NCI-H345 treated with DMSO at 0.1 percent for 48 hours (cell line): Measurements from ENCODE around the gene AFG1L.
"Not testable (repeated sequence)": the region's sequence is repeated elsewhere in the genome, so short reads cannot be mapped to it uniquely, and the experiment has no call there.

Experiments
- DNase-seq: peaks from one replicate; lab custom pipeline; 2025; ENCODE audit not compliant: unreplicated experiment; lab: John Stamatoyannopoulos, UW

Gene AFG1L

DNA sequence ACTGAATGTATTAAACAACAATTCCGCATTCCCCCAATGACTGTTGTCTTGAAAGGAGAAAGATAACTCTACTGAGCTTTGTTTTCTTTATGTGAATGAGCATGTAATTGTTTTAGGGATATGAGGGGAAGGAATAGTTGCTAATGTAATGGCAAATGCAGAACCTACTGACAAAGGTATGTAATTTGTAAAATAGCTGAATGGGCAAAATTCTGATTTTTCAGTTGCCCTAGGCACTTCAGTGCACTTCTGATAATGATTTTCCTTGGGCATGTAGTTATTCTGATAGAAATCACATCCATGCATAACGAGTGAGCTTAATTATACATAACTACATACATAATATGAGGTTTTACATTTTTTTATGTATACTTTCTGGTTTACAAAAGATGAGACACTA, 212.5 kb downstream of the AFG1L start:
- no peak for DNase-seq

- DNase-seq, result no peak
These were observed 215.8 kb downstream of the AFG1L start for GRCh38 chr6:108510461-108511319.

GRCh38 chr6:108518714-108519576, 224.1 kb downstream of the AFG1L start:
- no peak for DNase-seq

GRCh38 chr6:108521616-108522107, 226.8 kb downstream of the AFG1L start:
- DNase-seq, result no peak

DNA sequence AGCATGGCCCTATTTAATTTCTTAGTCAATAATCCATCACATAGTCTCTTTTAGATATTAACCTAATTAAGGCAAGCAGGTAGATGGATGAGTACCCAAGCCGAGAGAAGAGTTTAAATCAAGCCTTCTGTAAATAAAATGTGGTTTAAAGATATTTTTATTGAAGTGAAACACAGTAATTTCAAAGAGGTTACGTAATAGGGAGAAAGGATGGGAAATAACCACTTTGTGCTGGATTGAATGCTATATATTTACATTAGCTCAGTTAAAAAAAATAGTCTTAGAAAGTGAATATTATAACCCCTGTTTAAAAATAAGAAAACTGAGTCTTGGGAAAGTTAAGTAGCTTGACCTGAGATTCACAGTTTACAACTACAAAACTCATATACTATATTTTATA, 228.8 kb downstream of the AFG1L start:
- DNase-seq, result no peak

GRCh38 chr6:108524528-108525248, 229.8 kb downstream of the AFG1L start:
- DNase-seq, result no peak

GRCh38 chr6:108526739-108527174, 231.9 kb downstream of the AFG1L start:
- DNase-seq, result no peak

- DNase-seq, result no peak
These were observed 234.0 kb downstream of the AFG1L start for GRCh38 chr6:108528878-108529277.

DNA sequence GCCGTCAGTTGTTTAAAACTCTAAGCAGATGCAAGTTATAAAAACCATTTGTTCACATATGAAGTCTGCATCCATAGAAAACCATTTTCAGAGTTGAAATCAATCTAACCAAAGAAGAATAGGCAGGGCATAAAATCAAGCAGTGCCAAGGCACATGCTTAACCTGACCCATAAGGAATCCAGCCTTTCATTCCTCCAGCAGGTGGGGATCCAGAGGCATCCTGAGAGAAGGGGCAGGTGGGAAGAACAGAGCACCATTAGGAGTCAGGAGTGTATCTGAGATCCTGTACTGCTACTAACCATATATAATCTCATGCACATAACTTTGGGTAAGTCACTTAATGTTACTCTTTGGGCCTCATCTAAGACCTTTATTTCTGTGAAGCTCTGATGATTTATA, 236.5 kb downstream of the AFG1L start:
- no peak for DNase-seq

- no peak for DNase-seq
These were observed 240.4 kb downstream of the AFG1L start for GRCh38 chr6:108535114-108535742.

- not testable (repeated sequence) for DNase-seq
These were observed 241.2 kb downstream of the AFG1L start for GRCh38 chr6:108535920-108536535.

DNA sequence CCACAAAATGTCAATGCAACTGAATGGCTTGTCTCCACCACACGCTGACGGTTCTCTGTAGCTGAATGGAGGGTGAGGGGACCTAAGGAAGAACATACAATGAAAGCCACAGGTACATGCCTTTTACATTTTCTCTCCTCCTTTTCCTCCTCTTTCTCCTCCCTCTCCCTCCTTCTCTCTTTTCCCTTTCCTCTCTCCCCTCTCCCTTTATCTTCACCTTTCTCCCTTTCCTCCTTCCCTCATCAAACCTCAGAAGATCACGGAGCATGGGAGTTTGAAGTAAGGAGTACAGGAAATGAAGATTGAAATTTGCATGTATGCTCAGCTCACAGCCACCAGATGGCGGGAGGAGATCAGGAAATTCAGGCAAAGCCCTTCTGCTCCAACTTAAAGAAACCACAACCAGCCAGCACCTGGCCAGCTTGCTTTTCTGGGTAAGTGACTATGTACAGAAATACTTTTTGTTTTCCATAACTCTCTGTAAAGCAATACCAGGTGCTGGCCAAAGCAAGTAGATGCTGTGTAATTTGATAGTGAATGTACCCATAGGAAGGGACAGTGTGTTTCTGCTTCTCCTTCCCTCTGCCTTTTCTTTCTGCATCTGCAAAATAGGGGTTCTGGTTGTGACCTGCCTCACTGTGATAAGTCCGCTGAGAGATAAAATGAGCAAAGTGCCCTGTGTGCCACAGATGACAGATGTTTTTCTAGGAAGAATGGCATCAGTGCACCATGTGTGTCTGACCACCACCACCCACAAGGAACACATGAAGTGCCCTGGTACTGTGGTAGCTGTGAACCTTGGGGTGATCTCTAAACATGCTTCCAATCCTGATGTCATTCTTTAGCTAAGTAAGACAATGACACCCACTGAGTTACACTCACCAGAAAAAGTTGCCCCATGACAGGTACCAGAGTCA, 247.2 kb downstream of the AFG1L start:
- DNase-seq, result peak; percentile 75

DNA sequence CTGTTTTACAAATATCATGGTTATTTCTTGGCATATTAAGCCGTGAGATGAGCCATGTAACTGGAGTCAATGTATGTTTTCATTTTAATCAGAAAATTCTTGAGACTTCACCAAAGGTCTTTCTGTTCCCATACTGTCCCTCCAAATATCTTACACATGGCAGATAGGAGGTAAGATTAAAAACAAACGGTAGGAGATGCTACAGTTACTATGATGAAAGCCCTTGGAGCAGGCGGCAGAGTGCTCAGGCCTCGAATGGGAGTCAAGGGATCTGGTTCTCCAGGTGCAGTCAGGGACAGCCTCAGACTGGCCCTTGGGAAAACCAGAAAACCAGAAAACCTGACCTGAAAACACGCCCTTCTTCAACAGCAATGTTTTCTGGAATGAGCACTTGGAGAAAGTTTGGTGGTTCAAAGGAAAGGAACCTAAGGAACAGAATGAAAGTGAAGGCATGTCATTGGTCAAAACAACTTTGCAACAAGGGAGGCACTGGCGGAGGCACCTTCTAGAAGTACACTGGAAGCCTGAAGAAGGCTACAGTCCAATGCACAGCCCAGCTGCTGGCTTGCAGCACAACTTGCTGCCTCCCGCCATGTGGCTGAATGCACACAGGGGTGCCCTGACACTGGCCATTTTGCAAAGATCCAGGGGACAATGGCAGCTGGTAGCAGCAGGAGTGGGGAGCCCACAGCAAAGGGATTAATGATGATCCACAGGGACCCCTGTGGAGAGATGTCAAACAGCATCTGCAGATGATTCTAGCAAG, 248.5 kb downstream of the AFG1L start:
- DNase-seq, result no peak

DNA sequence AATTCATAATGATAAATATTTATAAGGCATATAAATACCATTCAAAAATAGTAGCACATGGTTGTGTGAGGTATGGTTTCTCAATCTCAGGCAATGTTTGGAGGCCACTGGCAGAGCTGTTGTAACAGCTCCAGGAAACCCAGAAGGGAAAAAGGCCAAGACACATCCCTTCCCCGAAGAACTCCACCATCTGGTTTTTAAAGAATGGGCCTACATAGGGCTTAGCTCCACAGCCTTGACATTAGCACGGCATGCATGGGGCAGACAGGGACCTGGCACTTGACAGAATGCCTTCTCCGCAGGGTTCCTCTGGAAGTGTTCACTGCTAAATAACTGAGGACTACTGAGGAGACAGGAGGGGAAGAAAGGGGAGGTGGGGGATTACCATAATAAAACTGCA, 249.8 kb downstream of the AFG1L start:
- DNase-seq, result no peak

GRCh38 chr6:108546079-108547049, 251.5 kb downstream of the AFG1L start:
- DNase-seq, result no peak

- DNase-seq, result no peak
These were observed 254.4 kb downstream of the AFG1L start for GRCh38 chr6:108549241-108549640.

DNA sequence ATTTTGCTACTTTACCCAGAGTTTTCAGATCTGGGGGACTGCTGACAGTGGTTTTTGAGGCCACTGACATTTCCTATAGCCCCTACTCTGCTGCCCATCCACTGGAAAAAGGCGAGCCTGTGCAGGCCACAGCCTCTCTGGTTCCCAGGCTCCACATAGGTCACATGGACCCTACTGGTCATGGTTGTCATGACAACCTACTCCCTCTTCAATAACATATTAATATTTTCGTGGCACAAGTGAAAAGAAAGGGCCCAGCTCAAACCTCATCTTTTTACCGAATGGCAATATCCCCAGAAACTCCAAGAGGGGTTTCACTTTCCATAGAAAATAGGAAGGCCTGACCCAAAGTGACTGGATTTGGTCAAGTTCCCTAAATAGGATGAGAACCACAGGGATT, 254.9 kb downstream of the AFG1L start:
- DNase-seq, result no peak
